ENCODE data around the gene PCDHGB4. TPM values are rescaled to one million over a fixed set of nuclear protein-coding genes. Genes with fewer than 3 reads are reported as not detected.
"Not testable (repeated sequence)": the region's sequence is repeated elsewhere in the genome, so short reads cannot be mapped to it uniquely, and the experiment has no call there.

PCDHGB4 gene
- total RNA-seq, 2 experiments from 2014 or later: 0.11 TPM; not detected in 1

- not testable (repeated sequence) for H3K27ac Mint-ChIP-seq; H3K36me3 Mint-ChIP-seq; H3K4me3 Mint-ChIP-seq; H3K4me1 Mint-ChIP-seq; ATAC-seq (ENCODE audit: low read depth); DNase-seq
- peaks cover 33% of the 10 kb centered on the region for H3K9me3 Mint-ChIP-seq
- POLR2A ChIA-PET: interaction anchor here (0.6 kb wide), 1 partner anchor 55 kb away, joined by 3 read pairs; the partner anchor contains the start of gene TAF7
- peaks cover 35% of the 10 kb centered on the region for H3K27me3 Mint-ChIP-seq
Observed at GRCh38 chr5:141375444-141376155, 11.9 kb upstream of the PCDHGB4 start.

GRCh38 chr5:141382469-141383294 lies 4.8 kb upstream of the PCDHGB4 start, which contains the start of gene PCDHGA7:
TSS of gene PCDHGA7 (plus strand) at chr5:141382742. CDS start at chr5:141382900, 158 bp downstream.
- H3K4me3 Mint-ChIP-seq: peak within 1 kb of the TSS; percentile 64
- no peaks in the 10 kb centered on the region for H3K4me1 Mint-ChIP-seq
- no peaks in the 10 kb centered on the region for H3K36me3 Mint-ChIP-seq
- no peak for ATAC-seq (ENCODE audit: low read depth)
- peaks cover 27% of the 10 kb centered on the region for H3K27me3 Mint-ChIP-seq
- H3K9me3 Mint-ChIP-seq: peaks cover 14% of the 10 kb centered on the region
- POLR2A ChIA-PET: no interaction called here
- no peak for DNase-seq
- no peak within 1 kb of the TSS for H3K27ac Mint-ChIP-seq

GRCh38 chr5:141383345-141383744 lies 4.2 kb upstream of the PCDHGB4 start:
- no peak overlapping the region for H3K27ac Mint-ChIP-seq
- H3K4me1 Mint-ChIP-seq: no peaks in the 10 kb centered on the region
- H3K36me3 Mint-ChIP-seq: peaks cover under 1% of the 10 kb centered on the region
- peaks cover 16% of the 10 kb centered on the region for H3K9me3 Mint-ChIP-seq
- DNase-seq: no peak
- H3K27me3 Mint-ChIP-seq: peaks cover 29% of the 10 kb centered on the region
- POLR2A ChIA-PET: no interaction called here
- no peak overlapping the region for H3K4me3 Mint-ChIP-seq
- ATAC-seq (ENCODE audit: low read depth): no peak

- Mint-ChIP-seq H3K27ac (no peak overlapping the region), H3K9me3 (peaks cover 19% of the 10 kb centered on the region), H3K36me3 (peaks cover 3% of the 10 kb centered on the region), H3K4me3 (no peak overlapping the region), H3K27me3 (peaks cover 38% of the 10 kb centered on the region), H3K4me1 (no peaks in the 10 kb centered on the region)
- ATAC-seq (ENCODE audit: low read depth): no peak
- DNase-seq: no peak
- POLR2A ChIA-PET: no interaction called here
Observed at GRCh38 chr5:141384471-141385267, 2.8 kb upstream of the PCDHGB4 start.

- peak overlapping the region; percentile 56 for H3K27ac Mint-ChIP-seq
- peaks cover 30% of the 10 kb centered on the region for H3K27me3 Mint-ChIP-seq
- POLR2A ChIA-PET: no interaction called here
- no peak overlapping the region for H3K4me3 Mint-ChIP-seq
- H3K36me3 Mint-ChIP-seq: peaks cover 7% of the 10 kb centered on the region
- no peak for DNase-seq
- peaks cover 21% of the 10 kb centered on the region for H3K9me3 Mint-ChIP-seq
- H3K4me1 Mint-ChIP-seq: no peaks in the 10 kb centered on the region
- ATAC-seq (ENCODE audit: low read depth): no peak
Observed at GRCh38 chr5:141388661-141389060, 1.2 kb downstream of the PCDHGB4 start.

- POLR2A ChIA-PET: no interaction called here
- DNase-seq (peak; percentile 25), ATAC-seq (ENCODE audit: low read depth) (no peak)
- H3K27me3 Mint-ChIP-seq: peaks cover 36% of the 10 kb centered on the region
- H3K36me3 Mint-ChIP-seq: peaks cover 7% of the 10 kb centered on the region
- H3K4me3 Mint-ChIP-seq: no peak overlapping the region
- peaks cover 25% of the 10 kb centered on the region for H3K9me3 Mint-ChIP-seq
- peak overlapping the region; percentile 70 for H3K27ac Mint-ChIP-seq
- H3K4me1 Mint-ChIP-seq: no peaks in the 10 kb centered on the region
Observed at GRCh38 chr5:141389153-141390042, 1.9 kb downstream of the PCDHGB4 start.

- Mint-ChIP-seq H3K27me3 (peaks cover 48% of the 10 kb centered on the region), H3K36me3 (peaks cover 7% of the 10 kb centered on the region), H3K4me1 (no peaks in the 10 kb centered on the region), H3K9me3 (peaks cover 23% of the 10 kb centered on the region), H3K4me3 (no peak within 1 kb of the TSS), H3K27ac (no peak within 1 kb of the TSS)
- ATAC-seq (ENCODE audit: low read depth) (no peak), DNase-seq (no peak)
- POLR2A ChIA-PET: no interaction called here
Observed at GRCh38 chr5:141392429-141393198, 5.1 kb downstream of the PCDHGB4 start, which contains the start of gene PCDHGA8. TSS of gene PCDHGA8 (plus strand) at chr5:141392633. CDS start at chr5:141392814, 181 bp downstream.

- ATAC-seq (ENCODE audit: low read depth): no peak
- POLR2A ChIA-PET: no interaction called here
- H3K27me3 Mint-ChIP-seq: peaks cover 47% of the 10 kb centered on the region
- no peak for DNase-seq
- H3K36me3 Mint-ChIP-seq: peaks cover 7% of the 10 kb centered on the region
- no peaks in the 10 kb centered on the region for H3K4me1 Mint-ChIP-seq
- H3K9me3 Mint-ChIP-seq: peaks cover 22% of the 10 kb centered on the region
- H3K27ac Mint-ChIP-seq: no peak overlapping the region
- H3K4me3 Mint-ChIP-seq: no peak overlapping the region
Observed at GRCh38 chr5:141393267-141393666, 5.8 kb downstream of the PCDHGB4 start.

GRCh38 chr5:141394401-141395187 lies 7.1 kb downstream of the PCDHGB4 start:
- H3K36me3 Mint-ChIP-seq; H3K4me3 Mint-ChIP-seq; ATAC-seq (ENCODE audit: low read depth); POLR2A ChIA-PET; H3K4me1 Mint-ChIP-seq; H3K27ac Mint-ChIP-seq; DNase-seq: not testable (repeated sequence)
- Mint-ChIP-seq H3K27me3 (peaks cover 46% of the 10 kb centered on the region), H3K9me3 (peaks cover 21% of the 10 kb centered on the region)

GRCh38 chr5:141397756-141398551 lies 10.5 kb downstream of the PCDHGB4 start, which contains the start of gene PCDHGB5:
TSS of gene PCDHGB5 (plus strand) at chr5:141397947. CDS start at chr5:141398128, 181 bp downstream.
- DNase-seq, H3K4me1 Mint-ChIP-seq, H3K27ac Mint-ChIP-seq, H3K36me3 Mint-ChIP-seq, POLR2A ChIA-PET: not testable (repeated sequence)
- H3K27me3 Mint-ChIP-seq: peaks cover 52% of the 10 kb centered on the region
- H3K9me3 Mint-ChIP-seq: peaks cover 21% of the 10 kb centered on the region
- peak within 1 kb of the TSS; percentile 37 for H3K4me3 Mint-ChIP-seq
- peak; percentile 63 for ATAC-seq (ENCODE audit: low read depth)

- ATAC-seq (ENCODE audit: low read depth) (no peak), DNase-seq (no peak)
- peaks cover 56% of the 10 kb centered on the region for H3K27me3 Mint-ChIP-seq
- no peak overlapping the region for H3K27ac Mint-ChIP-seq
- no peak overlapping the region for H3K4me3 Mint-ChIP-seq
- peaks cover 2% of the 10 kb centered on the region for H3K36me3 Mint-ChIP-seq
- POLR2A ChIA-PET: no interaction called here
- H3K4me1 Mint-ChIP-seq: peaks cover 3% of the 10 kb centered on the region
- H3K9me3 Mint-ChIP-seq: peaks cover 18% of the 10 kb centered on the region
Observed at GRCh38 chr5:141398608-141399007, 11.1 kb downstream of the PCDHGB4 start.
